HG03575 (cell line): ENCODE measurements around the gene PCGF3.
"Not testable (repeated sequence)": the region's sequence is repeated elsewhere in the genome, so short reads cannot be mapped to it uniquely, and the experiment has no call there.

Experiments used
- ATAC-seq: cut with Tn5 transposase; IDR thresholded peaks from one replicate; pipeline ENCODE4 v1.9.1; 2021; ENCODE audit not compliant: unreplicated experiment, insufficient number of reproducible peaks, low FRiP score; ENCODE audit errors: extremely low read depth

The PCGF3 gene

GRCh38 chr4:666822-667544 is 38.6 kb upstream of the PCGF3 start:
- no peak for ATAC-seq

GRCh38 chr4:667545-667925 is 38.1 kb upstream of the PCGF3 start:
- ATAC-seq, result no peak

DNA sequence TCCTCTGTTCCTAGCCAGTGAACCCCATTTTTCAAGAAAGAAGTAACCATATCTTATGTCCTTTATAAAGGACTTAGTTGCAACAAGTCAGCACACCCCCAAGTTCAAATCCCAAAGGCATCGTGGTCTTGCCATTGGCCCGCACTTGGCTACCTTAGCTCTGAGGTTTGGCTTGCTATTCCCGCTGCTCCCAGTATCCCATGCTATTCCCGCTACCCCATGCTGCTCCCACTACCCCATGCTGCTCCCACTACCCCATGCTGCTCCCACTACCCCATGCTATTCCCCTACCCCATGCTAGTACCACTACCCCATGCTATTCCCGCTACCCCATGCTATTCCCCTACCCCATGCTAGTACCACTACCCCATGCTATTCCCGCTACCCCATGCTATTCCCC is 37.4 kb upstream of the PCGF3 start:
- ATAC-seq, result not testable (repeated sequence)

DNA sequence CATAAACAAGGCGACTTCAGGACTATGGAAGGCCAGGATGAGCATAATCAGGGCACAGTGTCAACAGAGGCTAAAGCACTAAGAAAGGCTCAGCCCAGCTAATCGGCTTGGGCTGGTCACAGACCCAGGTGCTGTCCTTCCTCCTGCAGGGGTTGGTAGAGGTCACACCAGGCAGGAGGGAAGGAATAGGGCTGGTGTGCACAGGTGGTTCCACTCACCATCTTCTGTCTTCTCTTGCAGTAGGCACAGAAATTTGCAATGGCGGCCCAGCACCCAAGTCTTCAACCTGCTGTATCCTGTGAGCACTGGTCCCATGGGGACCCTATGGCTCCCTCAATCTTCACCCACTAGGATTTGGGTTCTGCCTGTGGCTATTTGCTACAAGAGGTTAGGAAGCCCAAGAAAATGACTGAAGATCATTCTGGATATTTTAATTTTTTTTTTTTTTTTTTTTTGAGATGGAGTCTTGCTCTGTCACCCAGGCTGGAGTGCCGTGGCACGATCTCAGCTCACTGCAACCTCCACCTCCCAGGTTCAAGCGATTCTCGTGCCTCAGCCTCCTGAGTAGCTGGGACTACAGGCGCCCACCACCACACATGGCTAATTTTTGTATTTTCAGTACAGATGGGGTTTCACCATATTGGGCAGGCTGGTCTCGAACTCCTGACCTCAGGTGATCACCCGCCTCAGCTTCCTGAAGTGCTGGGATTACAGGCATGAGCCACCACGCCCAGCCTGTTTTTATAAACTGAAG is 35.6 kb upstream of the PCGF3 start:
- not testable (repeated sequence) for ATAC-seq

DNA sequence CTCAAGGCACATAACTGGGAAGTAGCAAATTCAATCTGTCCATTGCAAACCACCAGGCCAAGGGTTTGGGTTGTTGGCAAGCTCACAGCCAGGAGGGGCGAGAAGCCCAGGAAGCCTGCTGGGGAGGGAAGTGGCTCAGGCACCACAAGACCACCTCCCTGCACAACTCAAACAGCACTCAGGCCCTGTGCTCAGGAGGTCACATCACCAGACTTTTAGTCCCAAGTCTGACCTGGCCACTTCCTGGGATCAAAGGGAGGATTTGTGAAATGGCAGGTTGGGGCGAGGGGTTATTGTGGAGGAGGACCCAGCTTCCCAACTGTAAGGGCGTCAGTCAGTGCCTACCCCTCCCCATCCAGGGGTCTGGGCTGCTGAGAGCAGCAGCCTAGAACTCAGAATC is 33.9 kb upstream of the PCGF3 start:
- no peak for ATAC-seq

DNA sequence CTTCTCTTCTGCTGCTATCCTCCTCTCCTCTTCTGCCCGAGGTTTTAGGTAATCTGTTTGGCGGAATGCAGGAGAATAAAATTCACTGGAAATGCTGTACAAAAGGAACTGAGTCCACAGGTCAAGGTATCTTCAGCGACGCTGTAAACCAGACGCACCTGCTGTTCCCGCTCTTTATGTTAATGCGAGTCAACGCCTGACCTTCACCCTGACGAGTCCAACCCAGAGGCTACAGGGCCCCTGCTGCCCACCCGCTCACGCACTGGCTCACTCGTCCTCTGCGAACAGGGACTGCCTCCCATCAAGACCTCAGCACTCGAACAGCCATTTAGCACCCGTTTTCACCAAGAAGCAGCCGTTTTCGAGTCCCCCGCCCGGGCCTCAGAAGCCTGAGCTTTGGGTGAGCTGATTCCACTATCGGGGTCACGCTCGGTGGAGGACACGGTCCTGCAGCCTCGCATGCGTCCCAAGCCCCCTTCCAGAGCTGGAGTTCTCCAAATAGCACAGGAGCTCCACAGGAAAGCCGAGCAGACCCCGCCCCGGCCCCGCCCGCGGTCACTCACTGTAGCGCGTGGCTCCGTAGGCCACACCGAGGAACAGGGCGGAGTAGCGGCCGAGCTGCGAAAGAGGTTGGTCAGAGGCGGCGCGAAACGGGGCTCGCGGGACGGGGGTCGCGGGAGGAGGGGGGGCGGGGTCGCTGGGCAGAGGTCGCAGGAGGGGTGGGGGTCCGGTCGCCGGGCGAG is 32.1 kb upstream of the PCGF3 start:
- ATAC-seq, result no peak

DNA sequence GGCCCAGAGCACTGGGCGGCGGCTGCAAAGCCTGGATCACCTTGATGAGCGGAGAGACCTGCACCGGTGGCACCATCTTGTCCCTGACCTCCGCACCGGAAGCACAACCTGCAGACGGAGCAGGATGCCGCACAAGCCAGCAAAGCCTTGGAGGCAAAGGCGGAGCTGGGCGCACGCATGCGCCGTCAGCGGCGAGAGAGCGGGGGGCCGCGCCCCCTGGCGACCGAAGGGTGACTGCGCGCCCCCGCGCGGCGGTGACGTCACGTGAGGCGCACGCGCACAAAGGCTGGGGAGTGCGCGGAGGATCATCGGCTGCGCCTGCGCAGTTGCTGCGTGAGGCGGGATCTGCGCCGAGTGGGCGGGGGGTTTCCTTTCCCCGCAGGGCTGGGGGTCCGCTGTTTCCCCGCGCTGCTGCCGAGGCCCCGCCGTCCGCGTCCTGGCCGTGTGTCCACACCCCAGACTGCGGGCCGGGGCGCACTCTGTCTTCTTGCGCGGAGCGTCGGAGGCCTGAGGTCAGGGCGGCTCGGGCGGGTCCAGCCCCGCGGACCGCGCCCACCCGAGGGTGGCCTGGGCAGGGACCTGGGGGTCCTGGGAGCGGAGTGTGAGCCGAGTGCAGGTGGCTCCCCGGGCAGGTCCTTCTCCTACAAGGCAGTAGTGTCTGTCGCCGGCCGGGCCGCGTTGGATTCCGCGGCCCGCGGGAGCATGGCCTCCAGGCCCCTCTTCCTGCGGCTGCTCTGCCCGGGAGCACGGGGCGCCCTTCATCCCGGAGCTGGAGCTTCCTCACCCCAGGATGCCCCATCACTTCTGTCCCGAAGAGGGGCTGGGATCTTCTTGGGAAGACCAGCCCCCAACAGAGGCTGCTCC is 31.2 kb upstream of the PCGF3 start, which contains the start of the genes ATP5ME and MYL5:
Gene ATP5ME, minus strand, starts transcription at position 105 of the 864 bp plus-strand sequence. Its CDS starts 29 bp downstream, at position 76.
Gene MYL5, plus strand, starts transcription at position 371 of the 864 bp plus-strand sequence. CDS start 3,485 bp downstream, outside the sequence.
- ATAC-seq, result peak; percentile 58

DNA sequence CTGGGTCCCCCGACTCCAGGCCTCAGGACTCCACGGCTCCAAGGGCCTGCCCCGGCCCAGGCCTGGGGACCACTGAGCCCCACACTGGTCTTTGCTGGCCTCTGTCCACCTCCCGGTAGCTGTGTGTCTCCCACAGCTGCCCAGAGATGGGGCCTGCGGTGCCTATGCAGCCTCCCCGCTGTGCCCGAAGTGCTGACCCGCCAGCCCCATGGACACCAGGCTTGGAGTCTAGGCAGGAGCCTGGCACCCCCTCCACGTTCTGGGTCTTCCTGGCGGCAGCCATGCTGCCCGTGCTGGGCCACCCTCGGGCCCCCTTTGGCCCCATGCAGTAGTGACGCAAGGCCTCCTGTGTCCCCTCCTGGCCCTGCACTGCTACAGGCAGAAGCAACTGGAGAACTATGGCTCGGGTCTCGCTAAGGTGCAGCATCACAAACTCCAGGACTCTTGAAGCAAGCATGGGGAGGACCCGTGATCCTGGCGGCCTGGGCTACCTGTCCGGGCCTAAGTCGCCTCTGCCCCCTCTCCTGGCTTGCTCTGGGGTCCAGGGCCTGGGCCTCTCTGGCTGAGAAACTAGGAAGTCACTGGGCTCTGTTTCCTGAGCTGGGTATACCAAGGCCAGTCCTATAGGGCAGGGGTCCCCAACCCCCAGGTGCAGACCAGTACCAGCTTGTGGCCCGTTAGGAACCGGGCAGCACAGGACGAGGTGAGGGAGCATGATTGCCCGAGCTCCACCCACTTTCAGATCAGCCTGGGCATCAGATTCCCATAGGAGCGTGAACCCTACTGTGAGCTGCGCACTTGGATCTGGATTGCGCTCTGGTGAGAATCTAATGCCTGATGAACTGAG is 30.4 kb upstream of the PCGF3 start:
- no peak for ATAC-seq

- no peak for ATAC-seq
These were observed 29.4 kb upstream of the PCGF3 start for GRCh38 chr4:675980-676870.

DNA sequence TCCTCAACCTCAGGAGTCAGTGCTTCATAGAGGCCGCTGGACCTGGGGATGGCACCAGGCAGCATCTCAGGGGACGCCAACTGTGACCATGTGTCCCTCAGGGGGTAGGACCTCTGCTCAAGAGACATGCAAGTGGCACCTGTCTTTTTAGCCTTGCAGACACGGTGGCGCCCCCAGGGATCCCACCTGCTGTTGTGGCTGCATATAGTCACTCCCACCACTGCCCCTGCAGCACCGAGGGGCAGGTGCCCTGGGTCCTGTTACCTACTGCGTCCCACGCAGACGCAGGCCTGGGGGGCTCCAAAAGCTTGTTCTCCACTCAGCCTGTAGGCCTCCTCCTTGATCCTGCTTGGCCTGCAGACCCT is 28.8 kb upstream of the PCGF3 start:
- ATAC-seq, result no peak

GRCh38 chr4:677431-678293 is 28.0 kb upstream of the PCGF3 start:
- no peak for ATAC-seq

GRCh38 chr4:678331-679103 is 27.1 kb upstream of the PCGF3 start:
- no peak for ATAC-seq

DNA sequence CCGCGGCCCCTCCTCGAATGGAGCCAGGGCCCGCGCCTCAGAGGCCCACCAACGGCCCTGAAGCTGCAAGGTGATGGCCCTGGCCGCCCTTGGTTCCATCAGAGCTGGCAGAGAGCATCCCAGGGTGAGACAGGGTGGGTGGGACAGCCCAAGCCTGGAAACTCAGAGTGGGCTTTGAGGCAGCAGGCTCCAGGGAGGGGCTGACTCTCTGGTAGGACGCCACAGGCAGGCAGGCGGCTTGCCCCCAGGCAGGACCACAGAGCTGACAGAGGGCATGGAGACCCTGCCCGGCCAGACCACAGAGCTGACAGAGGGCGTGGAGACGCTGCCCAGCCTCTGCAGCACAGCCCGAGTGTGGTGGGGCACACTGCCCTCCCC is 26.5 kb upstream of the PCGF3 start:
- no peak for ATAC-seq

DNA sequence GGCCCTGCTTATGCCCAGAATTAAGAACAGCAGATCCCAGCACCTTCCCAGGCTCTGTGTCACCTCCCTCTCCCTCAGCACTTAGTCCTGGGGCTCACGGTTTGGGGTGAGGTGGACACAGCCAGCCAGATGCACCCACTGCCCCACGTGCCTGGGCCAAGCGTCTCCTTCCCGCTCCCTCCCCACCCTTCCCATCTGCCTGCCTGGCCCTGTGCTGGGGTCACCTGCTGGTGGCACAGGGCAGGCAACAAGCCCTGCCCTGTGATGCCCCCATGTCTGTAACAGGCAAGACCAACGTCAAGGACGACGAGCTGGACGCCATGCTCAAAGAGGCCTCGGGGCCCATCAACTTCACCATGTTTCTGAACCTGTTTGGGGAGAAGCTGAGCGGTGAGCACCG is 26.0 kb upstream of the PCGF3 start:
- ATAC-seq, result no peak

DNA sequence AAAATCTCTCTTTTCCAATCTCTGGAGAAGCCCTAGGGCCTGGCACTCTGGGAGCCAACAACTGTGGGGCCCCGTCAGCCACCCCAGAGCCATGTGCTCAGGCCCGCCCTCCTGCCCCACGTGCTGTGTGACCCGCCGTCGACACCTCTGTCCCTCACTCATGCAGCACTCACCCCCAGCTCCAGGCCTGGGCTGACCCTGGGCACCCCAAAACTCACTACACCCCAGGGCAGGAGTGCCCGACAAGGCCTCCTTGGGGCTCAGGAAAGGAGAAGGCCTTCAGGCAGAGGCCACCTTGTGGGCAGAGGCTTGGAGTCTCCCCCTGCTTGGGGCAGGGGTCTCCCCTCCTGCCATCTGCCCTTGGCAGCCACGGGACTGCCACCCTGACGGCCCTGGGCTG is 25.5 kb upstream of the PCGF3 start:
- ATAC-seq, result no peak

- no peak for ATAC-seq
These were observed 25.1 kb upstream of the PCGF3 start for GRCh38 chr4:680551-680927.
